Fibroblast of skin of abdomen (primary cell): ENCODE data around the gene NHLH1.
A peak's percentile ranks its signal among the peaks of the same experiment; 100 is the strongest.

Source experiments
- DNase-seq: peaks from one replicate; pipeline ENCODE4 v3.0.0-alpha.2; 2013

The NHLH1 gene

DNA sequence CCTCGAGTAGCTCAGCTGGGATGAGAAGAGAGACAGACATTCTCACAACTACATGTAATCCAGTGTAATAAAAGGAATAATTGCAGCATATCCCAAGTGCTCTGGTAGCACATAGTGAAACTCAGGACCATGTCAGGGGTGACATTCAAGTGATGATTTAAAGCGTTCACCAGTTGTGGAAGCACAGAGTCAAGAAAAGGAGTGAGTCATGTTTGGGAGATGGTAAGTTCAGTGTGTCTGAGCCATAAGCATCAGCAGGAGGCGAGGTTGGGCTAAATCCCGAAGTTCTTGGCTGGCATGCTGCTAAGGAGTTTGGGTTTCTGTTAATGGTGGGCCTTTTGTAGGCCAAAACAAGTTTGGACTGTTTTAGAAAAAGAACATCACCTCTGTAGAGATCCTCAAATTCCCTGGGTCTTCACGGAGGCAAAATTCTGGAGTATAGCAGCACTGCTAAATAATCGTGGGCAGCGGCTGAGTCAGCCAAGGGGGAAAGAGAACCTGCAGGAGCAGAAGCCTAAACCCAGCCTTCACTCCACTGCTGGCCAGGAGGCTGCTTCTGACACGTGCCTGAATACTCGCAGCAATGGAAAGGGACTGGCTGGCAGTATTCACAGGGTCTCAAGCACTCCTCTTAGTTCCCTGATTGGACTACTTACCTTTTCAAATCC is 7.2 kb upstream of the NHLH1 start:
- no peak for DNase-seq

DNA sequence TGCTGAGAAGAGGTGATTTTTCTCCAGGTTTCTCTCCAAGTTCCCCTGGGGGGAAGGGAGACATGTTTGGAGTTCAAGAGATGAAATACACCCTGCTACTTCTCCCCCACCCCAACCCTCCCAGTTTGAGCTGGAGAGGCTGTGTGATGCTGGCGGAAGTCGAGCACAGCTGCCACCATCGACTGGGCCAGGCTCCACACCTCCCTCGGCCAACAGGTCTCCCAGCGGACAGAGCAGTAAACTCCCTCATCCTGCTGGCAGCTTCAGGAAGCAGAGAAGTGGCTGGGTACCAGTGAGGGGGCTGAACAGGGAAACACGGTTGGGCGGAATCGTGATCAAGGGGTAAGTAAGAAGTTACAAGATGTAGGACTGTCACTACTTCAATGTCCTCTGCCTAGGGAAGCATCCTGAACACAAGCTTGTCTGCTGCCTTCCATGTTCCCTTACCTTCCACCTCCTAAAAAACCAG is 6.6 kb upstream of the NHLH1 start:
- no peak for DNase-seq

DNA sequence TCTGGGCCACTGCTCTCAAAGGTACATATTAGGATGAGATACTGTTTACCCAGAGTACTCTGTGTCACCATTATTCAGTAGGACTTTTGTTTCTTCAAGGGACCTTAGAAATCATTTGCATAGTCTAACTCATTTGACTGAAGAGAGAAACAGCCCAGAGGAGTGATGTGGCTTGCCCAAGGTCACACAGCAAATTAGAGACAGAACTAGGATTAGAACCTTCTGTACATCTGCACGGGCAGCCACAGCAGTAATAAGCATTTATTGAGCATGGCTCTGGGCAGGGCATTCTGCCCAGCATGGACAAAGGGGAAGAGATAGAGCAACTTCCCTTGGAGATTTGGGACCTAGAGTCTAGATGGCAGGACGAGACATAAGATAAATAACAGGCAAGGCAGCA is 5.7 kb upstream of the NHLH1 start:
- no peak for DNase-seq

DNA sequence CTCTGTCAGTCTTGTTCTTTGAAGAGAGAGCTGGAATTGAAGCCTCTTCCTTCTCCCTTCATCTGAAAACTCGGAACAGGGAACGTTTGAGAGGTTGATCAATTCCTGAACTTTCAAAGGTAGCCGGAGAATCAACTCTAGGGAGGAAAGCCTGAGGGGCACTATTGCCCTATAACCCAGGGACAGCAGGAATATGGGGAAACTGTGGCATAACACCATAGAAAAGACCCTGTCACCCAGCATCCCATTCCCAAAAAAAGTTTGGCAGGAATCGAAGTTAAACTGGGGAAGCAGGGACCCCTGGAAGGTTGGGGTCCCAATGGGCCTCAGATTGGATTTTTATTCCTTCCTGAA is 5.1 kb upstream of the NHLH1 start:
- no peak for DNase-seq

DNA sequence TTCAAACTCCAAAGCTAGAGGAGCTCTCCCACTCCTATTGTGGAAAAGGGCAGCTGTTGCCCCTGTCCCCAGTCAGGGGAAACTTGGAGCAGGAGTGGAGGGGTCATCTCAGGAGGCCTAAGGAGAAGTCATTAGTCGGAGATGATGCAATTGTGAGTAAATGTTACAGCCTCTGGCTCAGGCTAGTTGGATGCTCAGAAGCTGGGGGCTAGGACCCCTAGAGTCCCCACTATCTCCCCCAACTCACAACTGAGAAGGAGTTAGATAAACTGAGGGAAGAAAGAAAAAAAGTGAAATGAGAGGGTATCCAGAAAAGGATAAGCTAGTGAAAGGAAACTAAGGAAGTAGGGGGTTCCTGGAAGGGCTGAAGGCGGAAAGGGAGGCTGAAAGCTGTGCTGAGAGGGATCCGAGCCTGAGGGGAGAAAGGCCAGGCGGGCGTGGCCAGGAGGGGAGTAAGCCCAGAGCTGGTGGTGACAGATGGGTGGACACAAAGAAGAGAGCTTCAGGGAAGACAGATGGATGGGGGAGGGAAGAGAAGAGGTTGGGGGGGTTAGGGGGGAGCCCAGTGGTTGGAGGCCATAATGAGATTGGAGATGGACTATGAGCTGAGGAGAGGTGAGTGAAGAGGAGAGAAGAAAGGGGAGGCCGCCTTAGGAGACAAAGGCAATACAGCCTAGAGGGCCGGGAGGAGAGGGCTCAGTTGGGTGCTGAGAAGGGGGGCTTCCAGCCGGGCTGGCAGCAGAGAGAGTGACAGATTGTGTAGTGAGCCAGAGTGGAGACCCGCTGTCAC is 4.5 kb upstream of the NHLH1 start:
- no peak for DNase-seq

DNA sequence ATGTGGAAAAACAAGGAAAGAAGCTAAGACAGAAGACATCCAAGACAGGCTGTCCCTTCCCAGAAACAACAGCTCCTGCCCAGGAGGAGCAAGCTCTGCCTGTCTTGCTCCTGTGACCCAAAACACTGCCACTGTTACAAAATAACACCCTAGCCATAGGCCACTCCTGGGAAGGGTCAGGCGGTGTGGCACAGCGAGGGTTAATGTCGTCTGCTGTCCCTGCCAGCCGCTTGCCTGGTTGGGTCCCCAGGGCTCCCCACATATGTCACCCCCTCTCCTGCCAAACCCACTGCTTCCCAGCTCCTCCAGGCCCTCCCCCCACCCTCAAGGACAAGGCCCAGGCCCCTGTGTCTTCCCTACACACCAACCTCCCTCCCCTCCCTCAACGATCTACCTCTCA is 3.9 kb upstream of the NHLH1 start:
- no peak for DNase-seq

DNA sequence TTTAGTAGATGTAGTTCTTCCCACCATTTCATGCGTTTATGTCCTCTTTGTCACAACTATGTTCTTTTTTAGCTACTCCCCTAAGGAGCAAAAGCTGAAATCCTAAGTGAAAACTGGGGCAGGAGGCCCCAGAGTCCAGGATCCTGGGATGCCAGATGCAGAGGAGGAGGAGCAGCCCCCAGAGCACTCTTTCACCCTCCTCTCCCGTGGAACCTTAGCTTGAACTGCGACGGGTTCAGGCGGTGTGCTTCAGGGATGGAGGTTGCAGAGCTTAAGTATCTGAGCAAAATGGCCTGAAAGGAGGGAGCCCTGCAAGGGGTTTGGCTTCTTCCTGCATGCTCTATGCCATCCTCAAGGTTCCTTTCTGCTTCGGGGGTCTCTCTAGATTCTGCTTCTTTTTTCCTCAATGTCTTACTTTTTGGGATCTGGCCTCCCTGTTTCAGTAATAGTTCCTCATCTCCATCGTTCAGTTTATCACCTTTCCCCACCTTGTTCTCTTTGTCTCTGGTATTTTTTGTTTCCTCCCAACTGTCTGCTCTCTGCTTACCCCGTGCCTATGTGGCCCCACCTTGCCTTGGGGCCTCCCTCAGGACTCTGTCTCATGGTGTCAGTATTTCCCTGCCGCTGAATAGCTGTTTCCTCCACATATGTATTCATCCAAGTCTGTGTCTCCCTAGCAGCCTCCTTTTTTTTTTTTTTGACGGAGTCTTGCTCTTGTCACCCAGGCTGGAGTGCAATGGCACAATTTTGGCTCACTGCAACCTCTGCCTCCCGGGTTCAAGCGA is 2.7 kb upstream of the NHLH1 start:
- DNase-seq, result no peak

DNA sequence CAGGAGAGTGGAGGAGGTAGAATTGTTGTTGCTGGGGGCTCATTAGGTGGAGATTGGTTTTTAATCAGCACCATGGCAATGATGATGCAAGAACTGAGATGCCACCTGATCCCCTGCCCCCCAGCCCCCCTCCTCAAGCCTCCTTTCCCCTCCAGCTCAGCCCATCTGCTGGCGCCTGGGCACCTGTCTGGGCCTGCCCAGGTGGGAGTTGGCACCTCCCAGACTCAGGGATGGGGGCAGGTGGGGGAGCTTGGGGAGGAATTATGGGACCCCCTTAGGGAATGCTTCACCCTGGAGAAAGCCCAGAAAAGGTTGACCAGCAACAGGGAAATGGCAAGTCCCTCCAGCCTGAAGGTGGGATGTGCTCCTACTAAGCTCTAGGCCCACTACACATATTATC is 1.5 kb upstream of the NHLH1 start:
- DNase-seq, result no peak

DNA sequence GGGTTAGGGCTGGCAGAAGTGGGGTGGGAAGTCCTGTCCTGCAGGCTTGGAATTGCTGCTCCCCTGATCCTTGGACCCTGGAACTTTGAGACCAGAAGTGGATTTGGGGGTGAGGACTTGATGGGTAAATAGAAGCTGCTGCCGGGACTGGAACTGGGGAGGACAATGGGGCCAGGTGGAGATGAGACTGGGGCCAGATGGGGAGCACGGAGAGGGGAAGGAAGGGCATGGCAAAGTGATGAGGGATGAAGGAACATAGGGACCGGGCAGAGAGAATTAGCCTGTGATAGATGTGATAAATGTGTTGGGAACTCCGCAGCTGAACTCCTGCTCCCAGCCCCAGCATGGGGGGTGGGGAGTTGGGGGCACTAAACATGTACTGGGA is 637 bp downstream of the NHLH1 start:
- DNase-seq, result no peak

DNA sequence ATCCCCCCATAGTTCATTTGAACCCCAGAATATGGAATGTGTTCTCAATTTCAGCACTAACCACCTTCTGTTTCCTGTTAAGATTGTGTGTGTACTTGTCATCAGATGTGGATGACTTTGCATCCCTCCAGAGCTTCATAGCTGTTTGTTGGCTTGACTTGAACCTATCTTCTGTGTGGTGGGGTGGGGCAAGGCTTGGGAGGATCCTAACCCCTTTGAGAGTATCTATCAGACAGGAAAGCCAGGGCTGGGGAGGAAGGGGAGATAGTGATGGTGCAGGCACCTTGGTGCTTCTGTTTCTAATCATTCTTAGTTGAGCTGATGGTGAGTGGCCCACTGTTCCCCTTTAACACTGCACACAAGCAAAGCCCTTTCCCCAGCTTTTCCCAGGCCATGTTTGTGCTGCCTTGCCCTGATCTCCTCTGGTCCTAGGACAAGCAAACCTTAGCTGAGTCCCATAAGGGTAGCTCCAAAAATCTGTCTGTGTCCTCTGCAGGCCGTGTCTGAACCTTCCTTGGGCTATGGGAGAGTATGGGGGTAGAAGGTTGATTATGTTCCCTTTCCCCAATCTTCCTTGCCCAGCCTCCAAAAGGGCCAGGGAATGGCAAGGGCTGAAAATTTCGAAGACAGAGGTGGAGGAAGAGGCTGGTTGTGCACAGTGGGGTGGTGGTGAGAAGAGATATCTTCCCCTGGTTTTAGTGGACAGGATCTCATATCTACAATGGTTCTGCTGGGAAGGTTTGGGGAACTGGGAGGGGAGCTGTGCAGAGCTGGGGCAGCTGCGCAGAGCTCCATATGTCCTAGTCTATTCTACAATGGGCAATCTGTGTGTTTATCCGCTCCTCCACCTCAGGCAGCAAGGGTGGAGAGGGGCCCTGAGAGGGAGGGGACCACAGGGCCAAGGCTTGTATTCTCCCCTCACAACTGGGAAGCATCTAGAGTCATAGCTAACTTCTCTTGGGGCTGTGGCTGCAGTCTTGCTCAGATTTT is 1.4 kb downstream of the NHLH1 start:
- no peak for DNase-seq

DNA sequence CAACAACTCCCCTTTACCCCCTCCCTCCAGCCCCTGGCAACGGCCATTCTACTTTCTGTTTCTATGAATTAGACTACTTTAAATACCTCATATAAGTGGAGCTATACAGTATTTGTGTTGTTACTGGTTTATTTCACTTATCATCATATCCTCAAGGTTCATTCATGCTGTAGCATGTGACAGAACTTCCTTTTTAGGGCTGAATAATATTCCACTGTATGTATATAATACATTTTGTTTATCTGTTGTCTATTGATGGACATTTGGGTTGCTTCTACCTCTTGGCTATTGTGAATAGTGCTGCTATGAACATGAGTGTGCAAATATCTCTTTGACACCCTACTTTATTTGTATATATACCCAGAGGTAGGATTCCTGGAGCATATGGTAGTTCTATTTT is 2.2 kb downstream of the NHLH1 start:
- DNase-seq, result no peak

DNA sequence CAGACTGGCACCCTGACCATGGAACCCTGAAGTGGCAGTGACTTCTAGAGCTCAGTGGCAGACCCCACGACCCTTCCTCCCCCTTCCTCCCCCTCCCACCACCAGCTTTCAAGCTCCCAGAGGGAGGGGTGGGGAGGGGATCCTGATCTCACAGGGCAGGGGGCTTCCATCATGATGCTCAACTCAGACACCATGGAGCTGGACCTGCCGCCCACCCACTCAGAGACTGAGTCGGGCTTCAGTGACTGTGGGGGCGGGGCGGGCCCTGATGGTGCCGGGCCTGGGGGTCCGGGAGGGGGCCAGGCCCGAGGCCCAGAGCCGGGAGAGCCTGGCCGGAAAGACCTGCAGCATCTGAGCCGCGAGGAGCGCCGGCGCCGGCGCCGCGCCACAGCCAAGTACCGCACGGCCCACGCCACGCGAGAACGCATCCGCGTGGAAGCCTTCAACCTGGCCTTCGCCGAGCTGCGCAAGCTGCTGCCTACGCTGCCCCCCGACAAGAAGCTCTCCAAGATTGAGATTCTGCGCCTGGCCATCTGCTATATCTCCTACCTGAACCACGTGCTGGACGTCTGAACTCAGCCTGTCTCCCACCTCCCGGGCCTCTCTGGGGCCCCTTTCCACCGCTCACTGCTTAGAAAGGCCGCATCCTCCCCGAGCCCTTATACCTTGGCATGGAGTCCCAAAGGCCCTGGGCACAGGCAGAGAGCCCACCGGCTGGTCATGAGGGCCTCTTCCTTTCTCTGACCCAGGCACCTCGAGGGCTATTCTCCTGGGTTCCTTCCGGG is 3.9 kb downstream of the NHLH1 start:
- no peak for DNase-seq

DNA sequence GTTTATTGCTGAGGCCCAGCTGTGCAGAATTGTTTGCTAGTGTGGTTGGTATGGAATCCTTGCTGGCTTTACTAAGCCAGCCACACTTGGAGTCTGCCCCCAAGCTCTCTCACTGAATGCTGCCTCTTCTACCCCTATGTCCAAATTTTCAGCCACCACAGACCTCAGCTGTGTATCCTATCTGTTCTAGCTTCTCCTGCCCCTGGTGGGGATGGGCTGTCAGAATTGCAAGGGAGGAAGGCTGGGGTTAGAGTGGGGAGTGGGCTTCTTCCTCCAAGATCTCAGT is 4.4 kb downstream of the NHLH1 start:
- no peak for DNase-seq

DNA sequence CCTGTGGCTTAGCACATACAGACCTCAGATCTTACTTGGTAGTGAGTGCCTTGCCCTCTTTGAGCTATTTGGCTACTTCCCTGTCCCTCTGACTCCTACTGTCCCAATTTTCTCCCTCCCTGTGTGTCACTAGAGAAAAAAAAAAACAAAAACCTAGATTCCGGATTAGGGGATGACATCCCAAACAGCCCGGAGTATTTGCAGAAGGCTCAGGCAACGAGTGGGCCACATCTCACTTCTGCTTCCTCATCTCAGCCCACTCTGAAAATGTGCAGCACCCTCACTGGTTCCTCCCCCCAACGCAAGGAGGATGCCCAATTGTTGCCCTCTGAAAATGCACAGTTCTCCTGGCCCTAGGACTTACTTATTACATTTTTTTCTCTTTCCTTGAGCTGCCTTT is 4.9 kb downstream of the NHLH1 start:
- no peak for DNase-seq

DNA sequence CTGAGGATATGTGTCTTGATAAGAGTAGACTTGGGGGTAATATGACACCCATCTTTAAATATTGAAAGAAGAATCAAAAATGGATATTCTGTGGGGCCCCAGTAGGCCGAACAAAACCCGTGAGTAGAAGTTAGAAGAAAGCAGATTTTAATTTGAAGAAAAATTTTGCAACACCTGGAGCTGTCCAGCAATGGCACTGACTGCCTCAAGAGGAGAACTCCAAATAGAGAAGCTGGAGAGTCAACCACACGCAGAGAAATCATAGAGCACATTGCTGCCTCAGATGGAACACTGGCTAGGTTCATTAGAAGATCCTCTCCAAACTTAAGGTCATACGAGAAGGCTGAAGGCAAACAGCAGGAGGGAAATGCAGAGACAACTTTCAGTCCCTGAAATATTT is 6.8 kb downstream of the NHLH1 start:
- DNase-seq, result no peak

DNA sequence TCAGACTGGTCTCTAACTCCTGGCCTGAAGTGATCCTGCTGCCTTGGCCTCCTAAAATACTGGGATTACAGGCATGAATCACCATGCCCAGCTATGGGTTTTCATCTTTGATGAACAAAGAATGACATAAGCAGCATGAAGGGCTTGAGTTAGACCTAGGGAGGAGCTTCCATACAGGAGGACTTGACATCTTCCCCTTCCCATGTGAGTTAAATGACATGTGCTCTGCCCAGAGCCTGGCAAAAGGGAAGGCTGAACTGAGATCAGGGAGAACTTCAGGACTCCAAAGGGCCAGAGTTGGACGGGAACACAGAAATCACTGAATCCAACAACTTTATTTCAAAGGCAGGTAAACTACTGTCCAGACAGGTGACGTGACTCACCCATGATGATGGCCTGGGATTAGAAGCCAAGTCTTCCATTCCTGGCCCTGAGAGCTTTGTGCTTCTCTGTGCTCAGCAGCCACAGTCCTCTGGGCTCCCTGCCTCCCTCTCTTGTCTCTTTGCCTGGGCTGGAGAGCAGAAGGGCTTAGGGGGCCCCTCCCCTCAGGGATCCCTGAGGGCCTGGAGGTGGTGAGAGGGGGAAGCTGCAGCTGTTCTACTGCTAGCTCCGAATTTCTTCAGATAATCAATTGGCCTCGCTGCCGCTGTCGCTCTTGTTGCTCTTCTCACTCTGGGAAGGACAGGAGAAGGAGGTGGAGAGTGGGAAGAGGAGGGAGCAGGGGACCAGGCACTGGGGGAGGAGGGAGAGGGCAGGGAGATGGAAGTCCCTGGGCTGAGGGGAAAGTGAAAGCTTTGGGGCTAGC is 7.6 kb downstream of the NHLH1 start:
- DNase-seq, result no peak

DNA sequence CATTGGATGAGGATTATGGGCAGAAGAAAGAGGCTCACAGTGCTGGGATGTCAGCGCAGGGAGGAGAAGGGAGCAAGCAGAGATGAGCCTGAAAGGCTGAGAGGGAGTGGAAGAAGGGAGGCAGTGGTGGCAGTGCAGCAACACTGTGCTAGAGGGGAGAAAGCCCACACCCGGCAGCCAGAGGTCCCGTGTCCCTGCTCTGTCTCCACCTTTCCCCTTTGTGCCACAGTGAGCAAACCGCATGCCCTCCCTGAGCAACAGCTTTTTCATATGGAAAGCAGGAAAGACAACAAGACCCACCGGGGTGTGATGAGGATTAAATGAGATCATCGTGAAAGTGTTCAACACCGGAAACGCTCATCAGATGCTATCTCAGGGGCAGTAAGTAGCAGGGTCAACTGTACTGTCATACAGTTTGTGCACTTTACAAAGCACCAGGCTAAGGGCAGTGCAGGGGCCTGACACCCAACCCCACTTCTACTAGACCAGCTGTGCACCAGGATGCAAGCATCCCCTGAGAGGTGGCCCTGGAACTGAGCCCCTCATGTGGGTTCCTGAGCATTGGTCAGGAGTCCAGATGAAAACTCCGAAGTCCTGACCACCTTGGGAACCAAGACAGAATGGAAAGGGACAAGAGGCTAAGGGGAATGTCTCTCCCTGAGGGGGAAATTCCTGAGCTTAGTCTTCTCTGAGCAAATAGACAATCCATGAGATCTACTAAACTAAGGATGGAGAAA is 9.1 kb downstream of the NHLH1 start:
- peak; percentile 37 for DNase-seq

DNA sequence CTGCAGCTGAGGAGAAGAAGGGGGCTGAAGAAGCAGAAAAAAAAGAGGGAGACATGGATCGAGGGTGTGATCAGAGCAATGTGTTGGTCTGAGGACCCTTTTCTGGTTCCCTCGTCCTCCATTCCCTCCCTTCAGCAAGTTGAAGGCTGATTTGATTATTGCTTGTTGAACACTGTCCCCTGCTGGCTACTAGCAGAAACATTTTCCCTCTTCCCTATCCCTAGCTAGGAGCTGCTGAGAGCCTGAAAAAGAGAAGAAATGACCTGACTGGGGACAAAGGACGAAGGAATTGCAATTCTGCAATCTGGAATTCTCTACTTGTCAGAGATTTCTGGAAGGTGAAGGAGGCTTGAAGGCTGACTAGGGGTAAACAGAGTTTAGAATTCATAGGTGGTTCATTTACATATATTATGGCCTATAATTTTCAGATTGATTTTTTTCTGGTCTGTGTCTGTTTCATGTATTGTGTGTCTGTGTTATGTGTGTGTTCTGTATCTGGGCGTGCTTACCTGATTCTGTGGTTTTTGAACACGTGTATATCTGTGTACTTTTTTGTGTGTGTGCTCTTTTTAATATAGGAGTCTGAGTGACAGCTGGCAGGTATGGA is 9.8 kb downstream of the NHLH1 start:
- peak; percentile 63 for DNase-seq

DNA sequence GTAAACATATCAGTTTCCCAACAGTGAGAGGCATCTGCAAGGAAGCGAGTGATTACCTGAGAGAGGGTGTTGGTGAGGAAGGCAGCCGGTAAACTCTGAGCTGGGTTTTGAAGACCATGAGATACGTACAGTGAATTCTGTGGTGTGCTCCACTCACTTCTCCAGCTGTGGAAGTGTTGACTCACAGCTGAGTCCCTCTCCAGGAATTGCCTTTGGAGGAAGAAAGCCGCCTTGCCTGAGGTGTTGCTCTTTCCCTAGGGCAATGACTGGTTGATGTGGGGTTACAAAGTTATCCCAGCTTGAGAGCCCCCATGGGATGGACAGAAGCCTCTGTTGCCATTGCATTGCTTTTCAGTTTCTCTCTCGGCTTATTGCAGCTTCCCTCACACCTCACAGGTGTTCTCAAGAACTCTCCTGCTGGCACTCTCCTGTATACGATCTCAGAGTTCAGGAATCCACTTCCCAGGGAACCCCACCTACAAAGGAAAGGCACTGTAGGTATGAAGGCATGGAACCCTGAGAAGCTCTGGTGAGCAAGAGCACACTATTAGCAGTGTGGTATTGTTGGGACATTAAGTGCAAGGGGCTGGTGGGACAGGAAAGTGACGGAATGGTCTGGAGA is 10.8 kb downstream of the NHLH1 start:
- peak; percentile 68 for DNase-seq
